ENCODE data around the gene SNX25.

SNX25 gene

DNA sequence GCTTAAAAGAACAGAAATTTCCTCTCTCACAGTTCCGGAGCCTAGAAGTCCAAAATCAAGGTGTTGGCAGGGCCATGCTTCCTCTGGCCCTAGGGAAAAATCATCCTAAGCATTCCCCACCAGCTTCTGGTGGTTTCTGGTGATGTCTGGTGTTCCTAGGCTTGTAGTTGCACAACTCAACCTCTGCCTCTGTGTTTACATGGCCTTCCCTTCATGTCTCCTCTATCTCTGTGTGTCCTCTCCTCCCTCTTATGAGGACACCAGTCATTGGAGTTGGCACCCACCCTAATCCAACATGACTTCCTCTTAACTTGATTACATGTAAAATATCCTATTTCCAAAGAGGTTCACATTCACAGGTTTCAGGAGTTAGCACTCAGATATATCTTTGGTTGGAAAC, 170.9 kb downstream of the SNX25 start:
- Histone ChIP-seq H3K4me3 (ENCODE audit: insufficient read depth, low read depth, low read length, poor library complexity, severe bottlenecking) (no peak overlapping the region), H3K9me3 (ENCODE audit: control insufficient read depth, low read length) (no peaks in the 10 kb centered on the region), H3K27me3 (replicated peaks; ENCODE audit: control insufficient read depth, insufficient read depth, low read length, poor library complexity, severe bottlenecking) (no peaks in the 10 kb centered on the region), H3K36me3 (ENCODE audit: control insufficient read depth, insufficient read depth, low read length) (no peaks in the 10 kb centered on the region), H3K27ac (ENCODE audit: insufficient read depth, low read length, poor library complexity, severe bottlenecking) (no peak overlapping the region), H3K4me1 (ENCODE audit: control insufficient read depth, insufficient read depth, low read length, poor library complexity, severe bottlenecking) (peaks cover 4% of the 10 kb centered on the region)
- no peak for DNase-seq

DNA sequence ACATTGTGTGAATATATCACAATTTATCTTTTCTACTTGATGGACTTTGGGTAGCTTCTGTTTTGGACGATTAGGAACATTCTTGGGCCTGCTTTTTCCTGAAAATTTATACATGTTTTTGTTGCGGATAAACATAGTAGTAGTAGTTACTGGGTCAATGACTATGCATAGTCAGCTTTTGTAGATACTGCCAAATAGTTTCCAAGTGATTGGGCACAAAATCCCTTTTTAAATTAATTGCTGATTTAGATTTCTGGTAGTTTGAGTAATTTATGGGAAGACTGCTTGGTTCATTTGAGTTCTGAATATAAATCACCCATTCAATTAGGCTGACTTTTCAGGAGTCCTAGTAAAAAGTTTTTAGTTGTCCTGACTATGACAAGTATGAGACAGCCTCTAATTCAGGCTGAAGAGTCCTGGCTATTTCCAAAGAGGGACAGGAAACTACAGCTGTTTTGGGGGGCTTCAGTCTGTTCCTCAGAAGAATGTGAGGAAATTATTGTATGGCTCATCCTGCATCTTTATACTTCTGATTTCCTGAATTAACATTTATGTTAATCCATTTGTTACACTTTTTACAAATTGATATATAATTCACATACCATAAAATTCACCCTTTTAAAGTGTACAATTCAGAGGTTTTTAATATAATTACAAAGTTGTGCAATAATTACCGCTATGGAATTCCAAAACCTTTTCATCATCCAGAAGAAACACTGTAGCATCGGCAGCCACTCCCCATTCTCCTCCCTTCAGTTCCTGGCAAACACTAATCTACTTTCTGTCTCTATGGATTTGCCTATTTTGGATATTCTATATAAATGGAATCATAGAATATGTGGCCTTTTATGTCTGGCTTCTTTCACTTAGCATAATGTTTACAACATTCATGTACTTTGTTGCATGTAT, 172.1 kb downstream of the SNX25 start:
- DNase-seq = no peak
- Histone ChIP-seq H3K4me3 (ENCODE audit: insufficient read depth, low read depth, low read length, poor library complexity, severe bottlenecking) (no peak overlapping the region), H3K27me3 (replicated peaks; ENCODE audit: control insufficient read depth, insufficient read depth, low read length, poor library complexity, severe bottlenecking) (no peaks in the 10 kb centered on the region), H3K27ac (ENCODE audit: insufficient read depth, low read length, poor library complexity, severe bottlenecking) (no peak overlapping the region), H3K36me3 (ENCODE audit: control insufficient read depth, insufficient read depth, low read length) (no peaks in the 10 kb centered on the region), H3K4me1 (ENCODE audit: control insufficient read depth, insufficient read depth, low read length, poor library complexity, severe bottlenecking) (peaks cover 4% of the 10 kb centered on the region), H3K9me3 (ENCODE audit: control insufficient read depth, low read length) (no peaks in the 10 kb centered on the region)

DNA sequence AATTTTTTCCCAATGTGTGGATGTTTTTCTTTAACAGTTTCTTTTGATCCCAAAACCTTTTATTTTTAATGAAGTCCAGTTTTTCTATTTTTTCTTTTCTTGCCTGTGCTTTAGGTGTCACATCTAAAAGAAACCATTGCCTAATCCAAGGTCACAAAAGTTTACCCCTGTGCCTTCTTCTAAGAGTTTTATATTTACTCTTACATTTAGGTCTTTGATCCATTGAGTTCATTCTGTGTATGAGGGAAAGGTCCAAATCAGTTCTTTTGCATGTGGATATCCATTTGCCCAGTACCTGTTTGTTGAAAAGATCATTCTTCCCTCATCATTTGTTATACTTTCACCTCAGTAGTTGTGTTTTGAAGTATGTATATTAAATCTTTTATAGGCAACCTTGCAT, 173.4 kb downstream of the SNX25 start:
- Histone ChIP-seq H3K4me1 (ENCODE audit: control insufficient read depth, insufficient read depth, low read length, poor library complexity, severe bottlenecking) (peaks cover 4% of the 10 kb centered on the region), H3K4me3 (ENCODE audit: insufficient read depth, low read depth, low read length, poor library complexity, severe bottlenecking) (no peak overlapping the region), H3K27ac (ENCODE audit: insufficient read depth, low read length, poor library complexity, severe bottlenecking) (no peak overlapping the region), H3K9me3 (ENCODE audit: control insufficient read depth, low read length) (no peaks in the 10 kb centered on the region), H3K27me3 (replicated peaks; ENCODE audit: control insufficient read depth, insufficient read depth, low read length, poor library complexity, severe bottlenecking) (no peaks in the 10 kb centered on the region), H3K36me3 (ENCODE audit: control insufficient read depth, insufficient read depth, low read length) (no peaks in the 10 kb centered on the region)
- DNase-seq = no peak

DNA sequence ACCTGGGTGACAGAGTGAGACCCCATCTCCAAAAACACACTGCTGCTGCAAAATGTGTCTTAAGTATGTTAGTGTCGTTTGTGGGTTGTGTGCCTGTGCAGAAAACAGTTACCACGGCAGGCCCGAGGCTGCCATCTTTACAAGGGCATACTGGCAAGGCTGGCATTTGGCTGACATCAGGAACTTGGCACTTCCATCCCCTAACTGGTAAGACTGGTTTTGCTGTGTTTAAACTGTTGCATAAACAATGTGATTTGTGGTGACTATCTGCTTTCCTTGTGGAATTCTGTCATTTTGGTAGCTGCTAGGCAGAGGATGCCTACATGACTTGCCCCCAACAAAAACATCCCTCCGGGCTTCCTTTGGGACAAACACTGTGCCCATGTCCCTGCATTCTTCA, 174.1 kb downstream of the SNX25 start:
- H3K9me3 ChIP-seq (ENCODE audit: control insufficient read depth, low read length) = no peaks in the 10 kb centered on the region
- H3K27me3 ChIP-seq (replicated peaks; ENCODE audit: control insufficient read depth, insufficient read depth, low read length, poor library complexity, severe bottlenecking) = no peaks in the 10 kb centered on the region
- no peaks in the 10 kb centered on the region for H3K36me3 ChIP-seq (ENCODE audit: control insufficient read depth, insufficient read depth, low read length)
- H3K4me3 ChIP-seq (ENCODE audit: insufficient read depth, low read depth, low read length, poor library complexity, severe bottlenecking) = no peak overlapping the region
- H3K4me1 ChIP-seq (ENCODE audit: control insufficient read depth, insufficient read depth, low read length, poor library complexity, severe bottlenecking) = peaks cover 4% of the 10 kb centered on the region
- DNase-seq = no peak
- H3K27ac ChIP-seq (ENCODE audit: insufficient read depth, low read length, poor library complexity, severe bottlenecking) = no peak overlapping the region

DNA sequence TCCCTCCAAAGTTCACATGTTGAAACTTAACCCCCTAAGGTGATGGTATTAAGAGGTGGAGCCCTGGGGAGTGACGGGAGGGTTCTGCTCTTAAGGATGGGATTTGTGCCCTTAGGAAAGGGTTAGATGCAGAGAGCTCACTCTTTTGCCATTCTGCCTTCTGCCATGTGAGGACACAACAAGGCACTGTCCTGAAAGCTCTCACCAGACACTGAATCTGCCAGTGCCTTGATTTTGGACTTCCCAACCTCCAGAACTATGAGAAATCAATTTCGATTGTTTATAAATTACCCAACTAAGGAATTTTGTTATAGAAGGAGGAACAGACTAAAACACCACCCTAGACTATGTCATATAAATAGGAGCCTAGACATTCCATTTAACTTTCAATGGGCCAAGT, 174.7 kb downstream of the SNX25 start:
- Histone ChIP-seq H3K4me1 (ENCODE audit: control insufficient read depth, insufficient read depth, low read length, poor library complexity, severe bottlenecking) (peaks cover 4% of the 10 kb centered on the region), H3K27me3 (replicated peaks; ENCODE audit: control insufficient read depth, insufficient read depth, low read length, poor library complexity, severe bottlenecking) (no peaks in the 10 kb centered on the region), H3K27ac (ENCODE audit: insufficient read depth, low read length, poor library complexity, severe bottlenecking) (no peak overlapping the region), H3K36me3 (ENCODE audit: control insufficient read depth, insufficient read depth, low read length) (no peaks in the 10 kb centered on the region), H3K9me3 (ENCODE audit: control insufficient read depth, low read length) (no peaks in the 10 kb centered on the region), H3K4me3 (ENCODE audit: insufficient read depth, low read depth, low read length, poor library complexity, severe bottlenecking) (no peak overlapping the region)
- no peak for DNase-seq

DNA sequence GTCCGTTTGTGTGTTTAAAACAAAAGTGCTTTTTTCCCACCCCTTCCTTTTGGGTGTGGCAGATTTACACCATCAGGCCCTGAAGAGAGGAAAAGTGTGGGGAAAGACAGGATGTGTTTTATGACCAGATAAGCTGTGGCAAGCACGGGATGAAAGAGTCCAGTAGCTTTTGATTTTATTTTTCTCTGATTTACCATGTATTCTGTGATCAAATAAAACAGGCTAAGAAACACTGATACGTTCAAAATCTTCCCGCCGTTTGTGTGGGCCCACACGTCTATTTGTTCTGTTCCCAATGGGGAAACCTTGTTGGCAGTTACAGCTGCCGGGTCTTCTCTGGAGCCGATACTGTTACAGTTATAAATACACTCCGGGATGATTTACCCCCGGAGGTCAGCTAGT, 175.5 kb downstream of the SNX25 start:
- Histone ChIP-seq H3K4me1 (ENCODE audit: control insufficient read depth, insufficient read depth, low read length, poor library complexity, severe bottlenecking) (peaks cover 4% of the 10 kb centered on the region), H3K4me3 (ENCODE audit: insufficient read depth, low read depth, low read length, poor library complexity, severe bottlenecking) (no peak overlapping the region), H3K9me3 (ENCODE audit: control insufficient read depth, low read length) (no peaks in the 10 kb centered on the region), H3K36me3 (ENCODE audit: control insufficient read depth, insufficient read depth, low read length) (no peaks in the 10 kb centered on the region), H3K27me3 (replicated peaks; ENCODE audit: control insufficient read depth, insufficient read depth, low read length, poor library complexity, severe bottlenecking) (no peaks in the 10 kb centered on the region), H3K27ac (ENCODE audit: insufficient read depth, low read length, poor library complexity, severe bottlenecking) (no peak overlapping the region)
- no peak for DNase-seq

DNA sequence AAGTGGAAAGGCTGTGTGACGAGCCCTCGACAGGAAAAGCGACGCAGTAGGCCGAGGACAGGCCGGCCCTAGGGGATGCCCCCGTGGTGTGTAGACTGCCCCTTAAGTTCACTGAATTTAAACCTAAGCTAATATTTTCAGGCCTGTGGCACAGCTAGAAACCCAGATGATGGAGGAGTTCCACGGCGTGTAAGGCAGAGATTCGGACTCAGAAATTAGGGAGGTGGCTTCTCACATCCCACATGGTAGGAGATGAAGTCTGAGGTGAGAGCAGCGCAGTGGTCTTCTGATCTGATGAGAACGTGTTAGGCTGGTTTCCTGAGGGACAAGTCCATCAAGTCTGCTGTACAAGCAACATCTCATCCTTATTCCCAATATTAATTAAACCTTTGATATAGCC, 178.6 kb downstream of the SNX25 start:
- no peaks in the 10 kb centered on the region for H3K27me3 ChIP-seq (replicated peaks; ENCODE audit: control insufficient read depth, insufficient read depth, low read length, poor library complexity, severe bottlenecking)
- no peak overlapping the region for H3K4me3 ChIP-seq (ENCODE audit: insufficient read depth, low read depth, low read length, poor library complexity, severe bottlenecking)
- no peaks in the 10 kb centered on the region for H3K9me3 ChIP-seq (ENCODE audit: control insufficient read depth, low read length)
- no peak overlapping the region for H3K27ac ChIP-seq (ENCODE audit: insufficient read depth, low read length, poor library complexity, severe bottlenecking)
- no peaks in the 10 kb centered on the region for H3K36me3 ChIP-seq (ENCODE audit: control insufficient read depth, insufficient read depth, low read length)
- H3K4me1 ChIP-seq (ENCODE audit: control insufficient read depth, insufficient read depth, low read length, poor library complexity, severe bottlenecking) = peaks cover 4% of the 10 kb centered on the region
- DNase-seq = no peak

DNA sequence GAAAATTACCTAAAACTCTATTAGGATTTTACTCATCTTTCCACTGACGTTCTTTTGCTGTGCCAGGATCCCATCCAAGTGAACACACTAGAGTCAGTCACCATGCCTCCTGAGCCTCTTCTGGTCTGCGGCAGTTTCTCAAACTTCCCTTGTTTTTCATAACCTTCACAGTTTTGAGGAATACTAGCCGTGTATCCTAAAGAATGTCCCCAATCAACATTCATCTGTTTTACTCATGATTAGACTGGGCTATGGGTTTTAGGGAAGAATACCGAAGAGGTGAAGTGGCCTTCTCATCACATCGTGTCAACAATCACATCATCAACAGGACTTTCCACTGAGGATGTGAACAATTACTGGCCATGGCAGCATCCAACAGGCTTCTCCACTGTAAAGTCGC, 181.5 kb downstream of the SNX25 start:
- Histone ChIP-seq H3K27ac (ENCODE audit: insufficient read depth, low read length, poor library complexity, severe bottlenecking) (no peak overlapping the region), H3K27me3 (replicated peaks; ENCODE audit: control insufficient read depth, insufficient read depth, low read length, poor library complexity, severe bottlenecking) (no peaks in the 10 kb centered on the region), H3K9me3 (ENCODE audit: control insufficient read depth, low read length) (no peaks in the 10 kb centered on the region), H3K4me1 (ENCODE audit: control insufficient read depth, insufficient read depth, low read length, poor library complexity, severe bottlenecking) (peaks cover 12% of the 10 kb centered on the region), H3K4me3 (ENCODE audit: insufficient read depth, low read depth, low read length, poor library complexity, severe bottlenecking) (no peak overlapping the region), H3K36me3 (ENCODE audit: control insufficient read depth, insufficient read depth, low read length) (no peaks in the 10 kb centered on the region)
- DNase-seq = no peak

DNA sequence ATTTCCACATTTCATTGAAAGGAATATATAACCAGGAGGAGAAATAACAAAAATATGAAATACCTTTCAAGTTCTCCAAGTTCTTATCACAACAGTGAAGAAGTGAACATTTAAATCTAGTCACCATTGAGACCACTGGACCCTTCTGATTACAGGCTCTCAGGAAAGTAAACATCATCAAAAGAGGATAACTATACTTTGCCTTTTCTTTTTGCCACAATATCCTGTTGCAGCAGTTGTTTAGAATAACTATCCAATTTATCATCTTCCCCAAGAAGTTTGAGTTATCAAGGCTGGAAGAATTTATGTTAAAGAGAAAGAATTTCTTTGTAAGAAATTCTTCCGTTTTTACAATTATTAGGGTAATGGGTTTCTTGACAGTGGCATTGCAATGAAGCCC, 182.8 kb downstream of the SNX25 start:
- Histone ChIP-seq H3K27ac (ENCODE audit: insufficient read depth, low read length, poor library complexity, severe bottlenecking) (no peak overlapping the region), H3K4me1 (ENCODE audit: control insufficient read depth, insufficient read depth, low read length, poor library complexity, severe bottlenecking) (peaks cover 18% of the 10 kb centered on the region), H3K36me3 (ENCODE audit: control insufficient read depth, insufficient read depth, low read length) (no peaks in the 10 kb centered on the region), H3K4me3 (ENCODE audit: insufficient read depth, low read depth, low read length, poor library complexity, severe bottlenecking) (no peak overlapping the region), H3K9me3 (ENCODE audit: control insufficient read depth, low read length) (no peaks in the 10 kb centered on the region), H3K27me3 (replicated peaks; ENCODE audit: control insufficient read depth, insufficient read depth, low read length, poor library complexity, severe bottlenecking) (no peaks in the 10 kb centered on the region)
- DNase-seq = no peak

DNA sequence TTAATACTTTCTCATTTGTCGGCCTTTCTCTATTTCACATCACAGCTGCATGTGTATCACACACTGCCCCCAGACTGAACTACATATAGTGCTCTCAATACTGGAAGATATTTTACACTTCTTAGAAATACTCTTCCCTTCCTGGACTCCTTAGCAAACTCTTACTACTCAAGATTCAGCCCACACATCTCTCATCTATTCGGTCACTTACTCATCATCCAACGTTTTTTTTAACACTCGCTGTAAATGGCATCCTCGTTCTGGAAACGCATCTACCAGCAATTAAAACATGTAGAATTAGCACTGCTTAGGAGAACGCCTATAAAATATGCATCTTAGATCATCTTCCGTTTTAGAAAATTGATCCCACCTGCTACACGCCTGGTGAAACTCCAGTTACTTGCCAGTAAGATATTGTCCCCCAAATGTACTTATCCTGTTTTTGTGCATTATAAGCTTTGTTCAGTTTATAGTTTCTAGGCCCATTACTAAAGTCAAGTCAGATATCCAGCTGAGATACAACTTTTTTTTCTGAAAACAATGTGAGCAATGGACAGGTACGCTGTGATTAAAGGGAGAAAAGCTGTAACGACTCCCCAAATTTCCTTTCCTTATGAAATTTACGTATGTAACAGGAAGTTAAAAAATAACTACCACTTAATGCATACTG, 185.3 kb downstream of the SNX25 start:
- no peaks in the 10 kb centered on the region for H3K27me3 ChIP-seq (replicated peaks; ENCODE audit: control insufficient read depth, insufficient read depth, low read length, poor library complexity, severe bottlenecking)
- no peaks in the 10 kb centered on the region for H3K9me3 ChIP-seq (ENCODE audit: control insufficient read depth, low read length)
- peaks cover 4% of the 10 kb centered on the region for H3K36me3 ChIP-seq (ENCODE audit: control insufficient read depth, insufficient read depth, low read length)
- DNase-seq = no peak
- peak overlapping the region; percentile 85 for H3K4me3 ChIP-seq (ENCODE audit: insufficient read depth, low read depth, low read length, poor library complexity, severe bottlenecking)
- peaks cover 18% of the 10 kb centered on the region for H3K4me1 ChIP-seq (ENCODE audit: control insufficient read depth, insufficient read depth, low read length, poor library complexity, severe bottlenecking)
- peak overlapping the region; percentile 94 for H3K27ac ChIP-seq (ENCODE audit: insufficient read depth, low read length, poor library complexity, severe bottlenecking)

All from effector memory CD4-positive, alpha-beta T cell (primary cell).